ENCODE data around the gene SIGLEC12. TPM values are rescaled to one million over a fixed set of nuclear protein-coding genes. Genes with fewer than 3 reads are reported as not detected.

SIGLEC12 gene
- total RNA-seq (2021; fragmentation: NEBNext Ultra II Directional; extraction: Animal tissue kit (Norgen Biotek cat#: 25700)) = not detected
- long read RNA-seq = 0 reads

- H3K4me1 Mint-ChIP-seq (ENCODE audit: low read depth) = no peaks in the 10 kb centered on the region
- peaks cover 3% of the 10 kb centered on the region for H3K27me3 Mint-ChIP-seq (ENCODE audit: insufficient read depth)
- H3K9me3 Mint-ChIP-seq = peaks cover 24% of the 10 kb centered on the region
- no peak for DNase-seq
- H3K36me3 Mint-ChIP-seq (ENCODE audit: low read depth) = no peaks in the 10 kb centered on the region
- no peak for TF ChIP-seq CTCF (IDR thresholded peaks at IDR 0.05)
- H3K4me3 Mint-ChIP-seq = no peak within 1 kb of the TSS
- H3K27ac Mint-ChIP-seq = no peak within 1 kb of the TSS
Measured at GRCh38 chr19:51501594-51502263, at the start of gene SIGLEC12. Gene SIGLEC12 (minus strand): TSS chr19:51501800. CDS start chr19:51501733, 67 bp downstream.

GRCh38 chr19:51550848-51551672, 49.5 kb upstream of the SIGLEC12 start:
- H3K9me3 Mint-ChIP-seq = peaks cover 19% of the 10 kb centered on the region
- H3K27me3 Mint-ChIP-seq (ENCODE audit: insufficient read depth) = peaks cover 5% of the 10 kb centered on the region; the same call in 1 of the 2 replicates
- peaks cover 20% of the 10 kb centered on the region for H3K4me1 Mint-ChIP-seq (ENCODE audit: low read depth)
- H3K4me3 Mint-ChIP-seq = no peak overlapping the region
- TF ChIP-seq CTCF (IDR thresholded peaks at IDR 0.05) = no peak
- no peak for DNase-seq
- H3K36me3 Mint-ChIP-seq (ENCODE audit: low read depth) = no peaks in the 10 kb centered on the region
- no peak overlapping the region for H3K27ac Mint-ChIP-seq

- peaks cover 17% of the 10 kb centered on the region for H3K9me3 Mint-ChIP-seq
- H3K27ac Mint-ChIP-seq = no peak overlapping the region
- TF ChIP-seq CTCF (IDR thresholded peaks at IDR 0.05) = no peak
- H3K4me3 Mint-ChIP-seq = no peak overlapping the region
- no peaks in the 10 kb centered on the region for H3K36me3 Mint-ChIP-seq (ENCODE audit: low read depth)
- H3K4me1 Mint-ChIP-seq (ENCODE audit: low read depth) = peaks cover 21% of the 10 kb centered on the region
- H3K27me3 Mint-ChIP-seq (ENCODE audit: insufficient read depth) = peaks cover 5% of the 10 kb centered on the region; the same call in 1 of the 2 replicates
- DNase-seq = no peak
Measured at GRCh38 chr19:51549533-51550324, 48.1 kb upstream of the SIGLEC12 start.

GRCh38 chr19:51548891-51549305, 47.3 kb upstream of the SIGLEC12 start:
- Mint-ChIP-seq H3K36me3 (ENCODE audit: low read depth) (no peaks in the 10 kb centered on the region), H3K4me3 (no peak overlapping the region), H3K27me3 (ENCODE audit: insufficient read depth) (peaks cover 5% of the 10 kb centered on the region; the same call in 1 of the 2 replicates), H3K27ac (no peak overlapping the region), H3K4me1 (ENCODE audit: low read depth) (peaks cover 21% of the 10 kb centered on the region), H3K9me3 (peaks cover 16% of the 10 kb centered on the region)
- DNase-seq = no peak
- no peak for TF ChIP-seq CTCF (IDR thresholded peaks at IDR 0.05)

GRCh38 chr19:51548213-51548651, 46.6 kb upstream of the SIGLEC12 start:
- H3K36me3 Mint-ChIP-seq (ENCODE audit: low read depth) = no peaks in the 10 kb centered on the region
- H3K4me1 Mint-ChIP-seq (ENCODE audit: low read depth) = peaks cover 21% of the 10 kb centered on the region
- H3K4me3 Mint-ChIP-seq = no peak overlapping the region
- no peak for TF ChIP-seq CTCF (IDR thresholded peaks at IDR 0.05)
- DNase-seq = no peak
- H3K27ac Mint-ChIP-seq = no peak overlapping the region
- H3K27me3 Mint-ChIP-seq (ENCODE audit: insufficient read depth) = peaks cover 5% of the 10 kb centered on the region; the same call in 1 of the 2 replicates
- peaks cover 18% of the 10 kb centered on the region for H3K9me3 Mint-ChIP-seq

Data from HFFc6 (cell line).